Fibroblast of the aortic adventitia (primary cell): ENCODE results near the gene SMTNL1. TPM values are rescaled to one million over a fixed set of nuclear protein-coding genes. Genes with fewer than 3 reads are reported as not detected.

ENCODE experiments used
- DNase-seq: peaks from one replicate; pipeline ENCODE4 v3.0.0-alpha.2; 2010; ENCODE audit warnings: low read depth
- H3K4me3 ChIP-seq: 2 replicates; pipeline ENCODE4 v1.5.1; 2011; ENCODE audit warnings: low read depth, mild to moderate bottlenecking, control low read depth, low read length, moderate library complexity
- CTCF ChIP-seq: IDR thresholded peaks from 2 replicates; pipeline ENCODE4 v1.5.1; 2011; ENCODE audit warnings: mild to moderate bottlenecking, low read length, control low read depth, inconsistent platforms; ENCODE audit not compliant: insufficient read depth
- total RNA-seq: library from RNA; depleted of rRNA; stranded (reverse); fragments of >200 nt; gene quantifications from 2 replicates; pipeline ENCODE4 v1.2.3, GENCODE V29; 2012; ENCODE audit warnings: low replicate concordance

The SMTNL1 gene
- total RNA-seq, 1 donor, result not detected

- no peak for DNase-seq
- H3K4me3 ChIP-seq, result no peak overlapping the region
- no peak for TF ChIP-seq CTCF
These were observed 36.5 kb upstream of the SMTNL1 start for GRCh38 chr11:57500926-57501325.

- no peak for DNase-seq
- H3K4me3 ChIP-seq, result no peak overlapping the region
- TF ChIP-seq CTCF, result no peak
These were observed 35.4 kb upstream of the SMTNL1 start for GRCh38 chr11:57501953-57502352.

GRCh38 chr11:57502376-57502775, 35.0 kb upstream of the SMTNL1 start:
- DNase-seq, result no peak
- TF ChIP-seq CTCF, result no peak
- no peak overlapping the region for H3K4me3 ChIP-seq

- H3K4me3 ChIP-seq, result no peak overlapping the region
- no peak for TF ChIP-seq CTCF
- DNase-seq, result no peak
These were observed 34.5 kb upstream of the SMTNL1 start for GRCh38 chr11:57502870-57503269.

- DNase-seq, result no peak
- no peak for TF ChIP-seq CTCF
- H3K4me3 ChIP-seq, result no peak overlapping the region
These were observed 32.9 kb upstream of the SMTNL1 start for GRCh38 chr11:57504511-57504910.

GRCh38 chr11:57506522-57506921, 30.9 kb upstream of the SMTNL1 start:
- H3K4me3 ChIP-seq, result no peak overlapping the region
- no peak for DNase-seq
- no peak for TF ChIP-seq CTCF

- no peak for TF ChIP-seq CTCF
- no peak overlapping the region for H3K4me3 ChIP-seq
- DNase-seq, result no peak
These were observed 28.8 kb upstream of the SMTNL1 start for GRCh38 chr11:57508341-57509170.
